A549 (cell line): ENCODE results near the gene MAZ. TPM values are rescaled to one million over a fixed set of nuclear protein-coding genes. Genes with fewer than 3 reads are reported as not detected.
A peak's percentile ranks its signal among the peaks of the same experiment; 100 is the strongest.

Source experiments
- ATAC-seq, 2 experiments: fragments of 200-7000 bp in 1 of 2; fragments of >200 bp in 1 of 2; cut with Nextera tagmentation in 1 of 2; cut with Tn5 transposase in 1 of 2; 3 replicates each; pipeline versions ENCODE4 v1.8.0 to v1.9.1; 2018 to 2020; ENCODE audit warnings: mild to moderate bottlenecking in 1 of 2, moderate library complexity in 1 of 2
- CTCF ChIA-PET: fragments of 300-600 bp; sonication (Branson Sonifier 250); formaldehyde crosslinking; extraction: SDS; loops from one replicate; lab custom pipeline; 2021; ENCODE audit warnings: antibody characterized with exemption, inconsistent platforms; lab: Yijun Ruan, JAX
- POLR2A ChIA-PET: fragments of 350-600 bp; formaldehyde crosslinking; extraction: SDS; loops from one replicate; lab custom pipeline; 2021; ENCODE audit warnings: antibody characterized with exemption, inconsistent platforms; lab: Yijun Ruan, JAX
- DNase-seq, 2 experiments: peaks; one replicate each; pipeline versions ENCODE4 v3.0.0 to v3.0.0-alpha.2; 2011 to 2016; ENCODE audit warnings: low read depth in 1 of 2, low spot score in 1 of 2
- FAIRE-seq: peaks from 2 replicates; lab custom pipeline; 2011; peaks lifted over from hg19 to GRCh38; lab: Jason Lieb, UNC
- H3K27ac ChIP-seq, 2 experiments: fragments of >200 bp; sonication (Bioruptor Twin); formaldehyde crosslinking; 3 replicates each; pipeline ENCODE4 v1.5.1; 2016 to 2017
- H3K4me1 ChIP-seq: fragments of >200 bp; sonication (Bioruptor Twin); formaldehyde crosslinking; 3 replicates; pipeline ENCODE4 v1.6.1; 2016
- H3K4me2 ChIP-seq: fragments of >200 bp; sonication (Bioruptor Twin); formaldehyde crosslinking; 3 replicates; pipeline ENCODE4 v1.6.1; 2016
- H3K4me3 ChIP-seq: fragments of >200 bp; sonication (Bioruptor Twin); formaldehyde crosslinking; 3 replicates; pipeline ENCODE4 v1.5.1; 2016
- H3K9me3 ChIP-seq: fragments of >200 bp; sonication (Bioruptor Twin); formaldehyde crosslinking; 3 replicates; pipeline ENCODE4 v1.6.1; 2016
- CEBPB ChIP-seq, 2 experiments: fragments of >200 bp in 1 of 2; sonication (Bioruptor Twin) in 1 of 2; formaldehyde crosslinking in 1 of 2; IDR thresholded peaks; 2 replicates each; pipeline ENCODE4 v1.6.1; 2012 to 2016
- ESRRA ChIP-seq: fragments of 150-350 bp; IDR thresholded peaks from 2 replicates; pipeline ENCODE4 v1.6.1; 2014; ENCODE audit warnings: mild to moderate bottlenecking, low read length, borderline replicate concordance
- FOSB ChIP-seq: fragments of 250-450 bp; sonication (Bioruptor Pico); IDR thresholded peaks from 2 replicates; pipeline ENCODE4 v1.5.0; 2020; ENCODE audit warnings: mild to moderate bottlenecking, moderate library complexity
- HMGXB4 ChIP-seq: fragments of 250-450 bp; sonication (Bioruptor Pico); IDR thresholded peaks from 2 replicates; pipeline ENCODE4 v1.5.0; 2021; ENCODE audit warnings: mild to moderate bottlenecking, moderate library complexity, borderline replicate concordance
- JUNB ChIP-seq: fragments of >200 bp; sonication (Bioruptor Twin); formaldehyde crosslinking; IDR thresholded peaks from 2 replicates; pipeline ENCODE4 v1.6.1; 2016
- KDM5A ChIP-seq: fragments of 200-600 bp; sonication (generic); IDR thresholded peaks from 2 replicates; pipeline ENCODE4 v1.6.1; 2016; ENCODE audit warnings: antibody characterized with exemption, mild to moderate bottlenecking
- NFE2L2 ChIP-seq: fragments of 150-350 bp; conservative IDR thresholded peaks from 2 replicates; pipeline ENCODE4 v1.6.1; 2014; ENCODE audit warnings: low read length
- NPAS2 ChIP-seq: fragments of 250-450 bp; sonication (Bioruptor Pico); IDR thresholded peaks from 2 replicates; pipeline ENCODE4 v1.8.0; 2022; ENCODE audit warnings: mild to moderate bottlenecking, moderate library complexity, borderline replicate concordance
- POLR2AphosphoS2 ChIP-seq: conservative IDR thresholded peaks from 2 replicates; pipeline ENCODE4 v1.6.1; 2012; ENCODE audit warnings: low read length, improper control_type of control experiment, inconsistent platforms
- RAD21 ChIP-seq, 2 experiments: fragments of >200 bp in 1 of 2; sonication (Bioruptor Twin) in 1 of 2; formaldehyde crosslinking in 1 of 2; IDR thresholded peaks in 1 of 2; conservative IDR thresholded peaks in 1 of 2; 2 replicates in 1 of 2; 3 replicates in 1 of 2; pipeline ENCODE4 v1.6.1; 2012 to 2018; ENCODE audit warnings: inconsistent platforms in 1 of 2
- SREBF2 ChIP-seq: fragments of 450-650 bp; IDR thresholded peaks from 2 replicates; pipeline ENCODE4 v1.6.1; 2014; ENCODE audit warnings: mild to moderate bottlenecking, moderate library complexity
- TFCP2L1 ChIP-seq: fragments of 250-450 bp; sonication (Bioruptor Pico); IDR thresholded peaks from 2 replicates; pipeline ENCODE4 v1.5.0; 2021; ENCODE audit warnings: mild to moderate bottlenecking
- TP53 ChIP-seq: fragments of 250-450 bp; sonication (Bioruptor Pico); IDR thresholded peaks from 2 replicates; pipeline ENCODE4 v1.5.0; 2021; ENCODE audit warnings: mild to moderate bottlenecking, moderate library complexity
- ZC3H11A ChIP-seq: fragments of 450-650 bp; IDR thresholded peaks from 2 replicates; pipeline ENCODE4 v1.6.1; 2014; ENCODE audit warnings: antibody characterized with exemption, mild to moderate bottlenecking
- ZSCAN20 ChIP-seq: fragments of 250-450 bp; sonication (Bioruptor Pico); IDR thresholded peaks from 2 replicates; pipeline ENCODE4 v1.8.0; 2022; ENCODE audit warnings: mild to moderate bottlenecking, moderate library complexity
- WGBS: methylation state at CpG from one replicate; pipeline ENCODE4 v1.1.6; 2017; ENCODE audit errors: missing lambda C conversion rate; 5-methylcytosine and 5-hydroxymethylcytosine counted together
- polyA plus RNA-seq, 4 experiments: library from polyadenylated mRNA; depleted of rRNA in 3 of 4; stranded (reverse); fragments of >200 nt; fragmentation: RNase III in 1 of 4; extraction: RNeasy Plus Mini Kit Qiagen cat#74134 plus additional on column Dnase treatment in 1 of 4; gene quantifications; 2 replicates in 3 of 4; 3 replicates in 1 of 4; pipeline ENCODE4 v1.2.3, GENCODE V29; 2011 to 2017
- TF ChIP-seq, protein P1 (sequence below): fragments of 450-650 bp; IDR thresholded peaks from 2 replicates; pipeline ENCODE4 v1.6.1; 2014; ENCODE audit warnings: antibody characterized with exemption
- TF ChIP-seq, protein P2 (sequence below): fragments of >200 bp; sonication (Bioruptor Twin); formaldehyde crosslinking; IDR thresholded peaks from 3 replicates; pipeline ENCODE4 v1.5.1; 2016
- TF ChIP-seq, protein P3 (sequence below): fragments of >200 bp; sonication (Bioruptor Twin); formaldehyde crosslinking; IDR thresholded peaks from 2 replicates; pipeline ENCODE4 v1.6.1; 2016

Gene MAZ
- polyA plus RNA-seq, 2 of the 4 experiments (the other 2 are of a cell fraction) = 79.6 to 231 TPM

DNA sequence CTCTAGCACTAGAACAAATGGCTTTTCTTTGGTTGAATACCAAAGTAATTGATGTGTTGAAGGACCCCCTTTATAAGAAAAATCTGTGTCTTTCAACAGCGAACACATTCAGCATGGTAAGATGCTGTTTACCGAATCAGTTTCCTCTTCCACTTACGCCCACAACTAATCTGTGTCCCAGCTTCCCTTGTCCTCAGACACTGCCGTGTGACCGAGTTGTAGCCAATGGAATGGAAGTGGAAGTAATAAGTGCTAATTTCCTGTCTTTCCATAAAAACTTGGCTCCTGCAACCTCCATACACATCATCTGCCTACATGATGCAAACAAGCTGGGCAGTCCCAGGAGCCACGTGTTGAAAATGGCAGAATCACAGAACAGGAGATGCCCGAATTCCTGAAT lies 46.3 kb downstream of the MAZ start:
- no peak overlapping the region for H3K27ac ChIP-seq
- ChIA-PET POLR2A (no interaction called here), CTCF (interaction anchor here (0.7 to 26.2 kb wide), 7 partner anchors 10 to 179 kb away, joined by 3 to 568 read pairs (median 5); partner anchors contain the start of genes CDIPT, MAZ, MVP and PAGR1)
- FAIRE-seq (no peak), ATAC-seq (no peak), DNase-seq (no peak)
- H3K4me1 ChIP-seq = no peaks in the 10 kb centered on the region
- no peak overlapping the region for H3K4me2 ChIP-seq
- no peak overlapping the region for H3K4me3 ChIP-seq
- H3K9me3 ChIP-seq = no peaks in the 10 kb centered on the region
- TF ChIP-seq, protein P1, sequence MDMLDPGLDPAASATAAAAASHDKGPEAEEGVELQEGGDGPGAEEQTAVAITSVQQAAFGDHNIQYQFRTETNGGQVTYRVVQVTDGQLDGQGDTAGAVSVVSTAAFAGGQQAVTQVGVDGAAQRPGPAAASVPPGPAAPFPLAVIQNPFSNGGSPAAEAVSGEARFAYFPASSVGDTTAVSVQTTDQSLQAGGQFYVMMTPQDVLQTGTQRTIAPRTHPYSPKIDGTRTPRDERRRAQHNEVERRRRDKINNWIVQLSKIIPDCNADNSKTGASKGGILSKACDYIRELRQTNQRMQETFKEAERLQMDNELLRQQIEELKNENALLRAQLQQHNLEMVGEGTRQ = 0 out of 2 replicates have a peak, but pooled peaks have one; percentile 8
- TF ChIP-seq ZSCAN20 (CRISPR knock-in tag) = no peak
- TF ChIP-seq TFCP2L1 (CRISPR knock-in tag) = no peak
- TF ChIP-seq, protein P2, sequence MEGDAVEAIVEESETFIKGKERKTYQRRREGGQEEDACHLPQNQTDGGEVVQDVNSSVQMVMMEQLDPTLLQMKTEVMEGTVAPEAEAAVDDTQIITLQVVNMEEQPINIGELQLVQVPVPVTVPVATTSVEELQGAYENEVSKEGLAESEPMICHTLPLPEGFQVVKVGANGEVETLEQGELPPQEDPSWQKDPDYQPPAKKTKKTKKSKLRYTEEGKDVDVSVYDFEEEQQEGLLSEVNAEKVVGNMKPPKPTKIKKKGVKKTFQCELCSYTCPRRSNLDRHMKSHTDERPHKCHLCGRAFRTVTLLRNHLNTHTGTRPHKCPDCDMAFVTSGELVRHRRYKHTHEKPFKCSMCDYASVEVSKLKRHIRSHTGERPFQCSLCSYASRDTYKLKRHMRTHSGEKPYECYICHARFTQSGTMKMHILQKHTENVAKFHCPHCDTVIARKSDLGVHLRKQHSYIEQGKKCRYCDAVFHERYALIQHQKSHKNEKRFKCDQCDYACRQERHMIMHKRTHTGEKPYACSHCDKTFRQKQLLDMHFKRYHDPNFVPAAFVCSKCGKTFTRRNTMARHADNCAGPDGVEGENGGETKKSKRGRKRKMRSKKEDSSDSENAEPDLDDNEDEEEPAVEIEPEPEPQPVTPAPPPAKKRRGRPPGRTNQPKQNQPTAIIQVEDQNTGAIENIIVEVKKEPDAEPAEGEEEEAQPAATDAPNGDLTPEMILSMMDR = no peak
- TF ChIP-seq, all 56 proteins: peak for 1
- 92% methylated on average over 7 of the region's 7 CpGs for WGBS

DNA sequence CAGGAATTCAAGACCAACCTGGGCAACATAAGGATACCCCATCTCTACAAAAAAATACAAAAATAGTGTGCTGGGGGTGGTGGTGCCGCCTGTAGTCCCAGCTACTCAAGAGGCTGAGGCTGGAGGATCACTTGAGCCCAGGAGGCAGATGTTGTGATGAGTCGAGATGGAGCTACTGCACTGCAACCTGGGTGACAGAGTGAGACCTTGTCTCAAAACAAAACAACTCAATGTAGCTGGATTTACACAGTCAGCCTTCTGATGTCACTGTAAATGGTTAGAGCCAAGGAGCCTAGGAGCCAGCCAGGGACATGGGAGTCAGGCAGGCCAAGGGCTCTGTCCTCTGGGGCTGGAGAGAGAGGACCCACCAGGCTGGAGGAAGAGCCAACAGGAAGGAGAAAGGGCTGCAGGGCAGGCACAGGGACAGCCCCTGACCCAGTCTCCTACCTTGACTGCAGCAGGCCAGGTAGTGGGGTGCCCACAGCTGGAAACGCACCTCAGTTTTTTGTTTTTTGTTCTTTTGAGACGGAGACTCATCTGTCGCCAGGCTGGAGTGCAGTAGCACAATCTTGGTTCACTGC lies 48.3 kb downstream of the MAZ start:
- H3K4me2 ChIP-seq = no peak overlapping the region
- no peak for TF ChIP-seq RAD21 (conservative IDR thresholded peaks at IDR 0.05 in 1 of 2, IDR thresholded peaks at IDR 0.05 in 1 of 2)
- TF ChIP-seq, protein P3, sequence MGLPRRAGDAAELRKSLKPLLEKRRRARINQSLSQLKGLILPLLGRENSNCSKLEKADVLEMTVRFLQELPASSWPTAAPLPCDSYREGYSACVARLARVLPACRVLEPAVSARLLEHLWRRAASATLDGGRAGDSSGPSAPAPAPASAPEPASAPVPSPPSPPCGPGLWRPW = no peak
- no peak for TF ChIP-seq POLR2AphosphoS2
- no peak for TF ChIP-seq ZC3H11A
- no peak for TF ChIP-seq NFE2L2
- no peak for TF ChIP-seq HMGXB4 (CRISPR knock-in tag)
- no peak for TF ChIP-seq KDM5A
- no peak for TF ChIP-seq SREBF2
- no peak for TF ChIP-seq JUNB
- TF ChIP-seq FOSB = no peak
- TF ChIP-seq CEBPB (IDR thresholded peaks at IDR 0.05) = no peak
- no peak for TF ChIP-seq TP53 (CRISPR knock-in tag)
- TF ChIP-seq NPAS2 (CRISPR knock-in tag) = no peak
- no peak for TF ChIP-seq ESRRA
- TF ChIP-seq, all 56 proteins: peak for 0
- ATAC-seq (peak; percentile 47 to 52; a peak in 4 of 6 replicates), DNase-seq (no peak), FAIRE-seq (no peak)
- Histone ChIP-seq H3K27ac (no peak overlapping the region), H3K9me3 (no peaks in the 10 kb centered on the region), H3K4me3 (no peak overlapping the region), H3K4me1 (no peaks in the 10 kb centered on the region)
- 86% methylated on average over 5 of the region's 5 CpGs for WGBS
- ChIA-PET POLR2A (interaction anchor here (1.1 kb wide), 1 partner anchor 90 kb away, joined by 4 read pairs; no protein-coding TSS in a partner anchor), CTCF (interaction anchor here (0.7 to 26.2 kb wide), 9 partner anchors 8 to 176 kb away, joined by 3 to 568 read pairs (median 3); partner anchors contain the start of genes CDIPT, MAZ, MVP and PAGR1)
